ENCODE measurements around the gene IQCE.

Gene IQCE

DNA sequence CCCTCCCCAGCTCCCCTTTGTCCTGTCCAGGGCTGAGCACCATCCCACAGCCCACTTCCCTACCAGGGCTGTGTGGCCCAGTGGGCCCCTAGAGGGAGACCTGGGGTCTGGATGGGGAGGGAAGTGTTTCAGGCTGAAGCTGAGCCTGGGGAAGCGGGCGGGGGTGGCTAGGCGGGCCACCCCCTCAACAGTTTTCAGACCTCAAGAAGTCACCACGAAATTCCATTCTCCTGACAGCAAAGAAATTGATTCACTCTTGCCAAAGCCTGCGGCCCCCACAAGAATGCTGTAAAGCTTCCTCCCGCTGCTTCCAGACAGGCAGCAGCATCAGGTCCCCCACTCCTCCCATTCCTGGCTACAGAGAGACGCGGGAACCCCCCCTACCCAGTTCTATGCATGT is 41.8 kb upstream of the IQCE start:
- TF ChIP-seq ZNF274 (IDR thresholded peaks at IDR 0.05; ENCODE audit: low read depth, low read length): no peak
- no peak overlapping the region for H3K4me3 ChIP-seq (ENCODE audit: low read length)

DNA sequence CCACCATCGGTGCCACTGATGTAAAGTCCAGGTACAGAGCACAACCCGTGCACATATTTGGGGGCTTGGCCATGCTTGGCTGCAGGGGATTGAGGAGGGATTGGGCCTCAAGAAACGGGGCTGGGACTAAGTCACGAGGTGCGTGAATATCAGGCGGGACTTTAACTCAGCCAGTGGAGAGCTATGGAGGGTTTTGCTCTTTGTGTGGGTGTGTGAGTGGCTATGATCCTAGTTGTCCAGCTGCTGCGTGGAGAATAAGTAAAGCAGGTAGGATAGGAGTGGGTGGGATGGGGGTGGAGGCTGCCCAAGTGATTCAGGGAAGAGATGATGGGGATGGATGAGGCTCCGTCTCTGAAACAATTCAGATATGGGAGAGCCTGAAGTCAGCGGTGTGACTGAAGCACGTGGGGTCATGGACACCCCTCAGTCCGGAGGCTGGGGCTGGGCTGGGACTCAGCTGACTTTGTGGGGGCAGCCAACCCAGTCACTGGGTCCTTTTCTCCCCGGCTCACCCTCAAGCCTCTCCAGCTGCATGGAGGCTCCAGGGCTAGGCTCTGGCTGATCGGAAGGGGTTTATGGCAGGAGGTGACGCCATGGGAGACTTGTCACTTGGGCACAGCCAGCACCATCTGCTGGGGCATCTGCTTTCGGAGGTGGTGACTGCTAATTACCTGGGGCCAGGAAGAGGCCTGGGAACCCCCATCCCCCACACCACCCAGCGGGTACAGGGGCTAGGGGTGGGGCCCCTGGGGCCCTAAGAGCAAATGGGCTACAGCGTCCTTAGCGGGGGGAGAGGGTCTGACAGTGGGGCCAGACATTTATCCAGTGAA is 40.9 kb upstream of the IQCE start:
- no peak for TF ChIP-seq ZNF274 (IDR thresholded peaks at IDR 0.05; ENCODE audit: low read depth, low read length)
- no peak overlapping the region for H3K4me3 ChIP-seq (ENCODE audit: low read length)

DNA sequence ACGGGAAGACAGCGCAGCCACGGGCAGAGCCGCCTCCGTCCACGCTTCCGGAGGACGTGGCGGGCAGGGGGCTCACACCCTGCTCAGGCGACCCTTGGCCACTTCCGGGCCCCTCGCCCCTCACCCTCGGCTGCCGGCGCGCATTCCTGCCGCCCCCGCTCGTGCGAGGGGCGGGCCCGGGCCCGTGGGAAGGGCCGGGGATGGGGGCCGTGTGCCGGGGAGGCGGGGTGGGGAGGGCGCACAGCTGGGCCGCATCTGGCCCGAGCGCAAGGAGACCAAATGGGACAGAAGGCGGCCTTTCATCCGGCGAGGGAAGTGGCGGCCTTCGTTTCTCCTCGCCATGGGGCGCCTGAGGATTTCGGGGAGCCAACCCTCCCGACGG is 40.1 kb upstream of the IQCE start:
- no peak overlapping the region; the same call in 1 of the 2 replicates for H3K4me3 ChIP-seq (ENCODE audit: low read length)
- no peak for TF ChIP-seq ZNF274 (IDR thresholded peaks at IDR 0.05; ENCODE audit: low read depth, low read length)

DNA sequence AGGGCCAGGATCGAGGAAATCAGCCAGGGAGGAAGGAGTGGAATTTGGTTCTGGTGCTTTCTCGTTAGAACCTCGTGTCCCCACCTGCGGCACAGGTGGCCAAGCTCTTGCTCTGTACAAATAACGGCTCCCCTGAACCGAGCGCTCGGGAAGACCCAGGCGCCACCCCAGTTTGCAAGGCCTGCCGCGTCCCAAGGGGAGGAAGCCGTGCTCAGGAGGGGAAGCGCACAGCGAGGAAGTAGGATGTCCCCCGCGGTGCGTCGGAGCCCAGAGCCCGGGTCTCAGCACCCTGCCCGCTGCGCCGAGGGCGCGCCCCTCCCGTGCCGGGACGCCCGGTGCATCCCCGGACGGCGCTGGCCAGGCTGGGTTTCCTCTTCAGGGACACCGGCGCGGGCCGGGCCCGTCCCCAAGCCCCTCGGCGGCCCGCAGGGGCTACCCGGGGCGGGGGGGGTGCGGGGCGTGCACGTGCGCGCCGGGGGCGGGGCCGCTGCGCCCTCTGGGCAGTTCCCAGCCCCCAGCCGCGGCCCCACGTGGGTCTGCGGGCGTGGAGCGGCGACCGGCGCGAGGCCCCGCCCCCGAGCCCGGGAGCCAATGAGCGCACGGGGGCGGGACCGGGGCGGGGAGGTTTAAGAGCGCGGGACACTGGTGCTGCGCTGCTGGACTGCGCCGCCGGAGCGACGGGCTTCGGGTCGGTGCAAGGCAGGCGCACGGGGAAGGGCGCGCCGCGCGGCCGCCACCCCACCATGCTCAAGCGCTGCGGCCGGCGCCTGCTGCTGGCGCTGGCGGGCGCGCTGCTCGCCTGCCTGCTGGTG is 39.5 kb upstream of the IQCE start, which contains the start of gene LFNG:
Gene LFNG, plus strand, starts transcription at position 656 of the 812 bp plus-strand sequence. Its CDS starts 88 bp downstream, at position 744.
- no peak for TF ChIP-seq ZNF274 (IDR thresholded peaks at IDR 0.05; ENCODE audit: low read depth, low read length)

DNA sequence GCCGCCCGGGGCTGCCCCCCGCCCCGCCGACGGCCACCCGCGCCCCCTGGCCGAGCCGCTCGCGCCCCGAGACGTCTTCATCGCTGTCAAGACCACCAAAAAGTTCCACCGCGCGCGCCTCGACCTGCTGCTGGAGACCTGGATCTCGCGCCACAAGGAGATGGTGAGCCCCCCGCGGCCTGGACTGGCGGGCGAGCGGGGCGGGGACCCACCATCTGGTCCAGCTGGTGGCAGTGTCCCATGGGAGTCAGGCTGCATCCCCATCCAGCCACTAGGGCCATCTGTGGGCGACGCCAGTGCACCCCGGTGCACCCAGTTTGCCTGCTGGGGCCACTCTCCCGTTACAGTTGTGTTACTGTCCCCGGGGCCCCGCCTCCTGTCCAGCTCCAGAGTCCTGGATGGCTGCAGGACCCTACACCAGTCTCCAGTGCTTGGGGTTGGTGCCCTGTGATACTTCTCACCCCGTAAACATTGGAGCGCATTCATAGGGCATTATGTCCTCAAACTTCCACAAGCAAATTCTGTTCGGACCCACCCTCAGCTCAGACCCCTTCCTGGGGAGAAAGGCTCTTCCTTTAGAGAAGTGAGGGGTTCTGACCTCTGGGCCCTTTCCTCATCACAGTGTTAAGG is 38.5 kb upstream of the IQCE start:
- H3K4me3 ChIP-seq (ENCODE audit: low read length): peak overlapping the region; percentile 15; the same call in 1 of the 2 replicates
- TF ChIP-seq ZNF274 (IDR thresholded peaks at IDR 0.05; ENCODE audit: low read depth, low read length): no peak

More for the DNA sequence above, 39.5 kb upstream of the IQCE start, which contains the start of gene LFNG:
- H3K4me3 ChIP-seq (ENCODE audit: low read length): peak within 1 kb of the TSS; percentile 53; the same call in 1 of the 2 replicates

DNA sequence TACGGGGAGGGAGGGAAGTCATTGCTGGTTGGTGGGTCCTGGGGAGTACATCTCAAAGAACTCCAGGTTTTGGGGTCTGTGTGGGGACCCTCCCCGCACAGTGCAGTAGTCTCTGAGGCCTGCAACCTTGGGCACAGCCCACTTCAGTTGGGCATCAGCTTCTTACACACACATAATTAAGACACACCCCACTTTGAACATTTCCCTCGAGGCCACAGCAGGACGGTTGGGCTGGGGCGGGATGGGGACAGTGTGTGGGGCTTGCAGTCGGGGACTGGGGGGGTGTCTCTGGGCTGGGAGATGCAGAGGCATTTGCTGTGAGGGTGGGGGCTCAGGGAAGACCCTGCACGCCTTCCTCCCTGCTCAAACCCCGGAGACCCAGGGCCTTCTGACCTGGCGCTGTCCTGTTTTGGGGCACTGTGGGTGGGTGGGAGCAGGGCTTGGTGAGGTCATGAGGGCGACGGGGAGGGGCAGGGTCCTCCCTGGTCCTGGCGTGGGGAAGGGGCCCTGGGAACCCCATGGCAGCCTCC is 38.0 kb upstream of the IQCE start:
- no peak overlapping the region; the same call in 1 of the 2 replicates for H3K4me3 ChIP-seq (ENCODE audit: low read length)
- TF ChIP-seq ZNF274 (IDR thresholded peaks at IDR 0.05; ENCODE audit: low read depth, low read length): no peak

DNA sequence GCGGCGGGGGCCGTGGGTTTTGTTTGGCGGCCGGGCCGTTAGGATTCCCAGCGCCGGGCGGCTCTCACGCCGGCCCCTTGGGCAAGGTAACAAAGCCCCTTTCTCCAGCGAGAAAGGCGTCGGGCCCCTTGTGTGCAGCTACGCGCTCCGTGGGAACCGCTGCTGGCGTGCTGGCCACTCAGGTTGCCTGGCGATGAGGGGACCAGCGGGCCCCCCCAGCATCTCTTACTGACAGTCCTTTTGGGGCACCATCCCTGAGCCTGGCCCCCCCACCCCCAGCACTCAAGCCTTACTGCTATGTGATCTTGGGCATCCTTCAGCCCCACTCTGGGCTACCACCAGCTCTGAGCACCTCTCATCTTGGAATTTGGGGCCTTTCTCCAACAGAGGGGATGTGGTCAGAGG is 37.4 kb upstream of the IQCE start:
- no peak for TF ChIP-seq ZNF274 (IDR thresholded peaks at IDR 0.05; ENCODE audit: low read depth, low read length)
- H3K4me3 ChIP-seq (ENCODE audit: low read length): no peak overlapping the region

DNA sequence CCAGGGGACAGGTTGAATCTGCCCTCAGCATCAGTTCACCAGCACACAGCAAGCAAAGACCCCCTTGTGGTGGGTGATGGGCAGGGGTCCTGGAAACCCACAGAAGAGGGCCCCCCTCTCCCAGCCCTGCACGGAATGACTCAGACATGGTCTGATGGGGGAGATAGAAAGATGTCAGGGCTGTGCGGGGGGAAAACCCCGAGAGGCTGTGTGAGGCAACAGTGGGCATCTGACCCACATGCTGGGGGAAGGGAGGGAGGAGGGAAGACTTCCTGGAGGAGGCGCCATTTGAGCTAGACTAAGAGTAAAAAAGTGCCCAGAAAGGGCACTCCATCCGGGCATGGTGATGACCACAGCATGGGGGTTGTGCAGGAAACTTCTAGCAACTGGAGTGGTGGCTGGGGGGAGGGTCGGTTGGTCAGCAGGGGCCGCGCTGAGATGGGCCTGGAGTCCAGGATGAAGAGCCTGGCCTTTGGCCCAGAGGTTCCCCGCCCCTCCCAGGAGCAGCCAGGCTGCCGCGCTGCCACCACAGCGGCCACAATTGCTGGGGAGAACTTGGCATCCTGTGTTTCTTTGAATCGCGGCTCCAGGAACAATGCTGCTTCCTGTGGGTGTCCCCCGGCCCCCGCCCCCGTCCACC is 36.7 kb upstream of the IQCE start:
- TF ChIP-seq ZNF274 (IDR thresholded peaks at IDR 0.05; ENCODE audit: low read depth, low read length): no peak
- no peak overlapping the region for H3K4me3 ChIP-seq (ENCODE audit: low read length)

DNA sequence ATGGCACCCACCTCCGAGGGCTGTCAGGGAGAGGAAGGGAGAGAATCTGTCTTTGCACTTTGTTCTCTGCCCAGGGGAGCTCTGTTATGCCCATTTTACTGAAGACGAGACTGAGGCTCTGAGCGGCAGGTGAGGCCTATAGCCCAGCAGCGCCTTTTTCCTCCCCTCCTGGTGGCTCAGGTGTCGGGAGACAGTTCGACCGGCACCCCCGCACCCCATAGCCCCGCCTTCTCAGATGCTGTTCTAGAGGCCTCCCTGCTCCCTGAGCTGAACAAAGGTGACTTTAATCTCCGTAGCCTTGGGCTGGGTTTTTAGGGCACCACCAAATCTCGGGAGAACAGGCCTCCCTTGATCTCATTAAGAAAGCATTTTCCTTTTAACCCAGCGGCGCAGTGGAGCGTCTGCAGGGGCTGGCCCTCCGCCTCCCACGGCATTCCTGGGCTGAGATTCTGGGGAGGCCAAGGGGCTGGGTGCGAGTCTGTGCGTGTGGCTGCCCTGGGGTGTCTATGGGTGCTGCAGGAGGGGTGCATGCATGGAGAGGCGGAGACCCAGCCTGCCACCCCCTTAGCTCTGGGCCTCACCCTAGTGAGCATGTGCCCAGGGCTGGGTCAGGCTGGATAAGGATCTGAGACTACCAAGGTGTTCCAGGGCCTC is 35.9 kb upstream of the IQCE start:
- TF ChIP-seq ZNF274 (IDR thresholded peaks at IDR 0.05; ENCODE audit: low read depth, low read length): no peak
- no peak overlapping the region for H3K4me3 ChIP-seq (ENCODE audit: low read length)

DNA sequence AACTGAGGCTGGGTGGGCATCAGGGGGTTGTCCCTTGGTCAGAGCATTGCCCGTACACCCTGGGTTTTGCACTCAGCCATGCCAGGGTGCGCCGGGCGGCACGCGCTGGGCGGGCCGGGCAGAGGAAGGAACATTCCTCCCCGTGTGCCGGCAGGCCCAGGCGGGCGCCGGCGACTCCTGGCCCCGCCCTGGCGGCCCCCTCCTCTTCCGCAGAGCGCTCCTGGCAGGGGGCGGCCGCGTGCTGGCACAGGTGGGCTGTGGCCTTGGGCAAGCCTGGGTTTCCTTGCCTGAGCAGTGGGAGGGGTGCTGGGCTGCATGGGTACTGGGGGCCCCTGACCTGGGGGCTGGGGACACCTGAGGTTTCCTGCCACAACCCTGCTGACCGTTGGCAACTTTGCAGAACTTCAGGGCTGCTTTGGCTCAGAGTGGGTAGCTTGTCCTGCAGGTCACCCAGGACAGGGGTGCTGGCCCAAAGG is 35.3 kb upstream of the IQCE start:
- no peak for TF ChIP-seq ZNF274 (IDR thresholded peaks at IDR 0.05; ENCODE audit: low read depth, low read length)
- H3K4me3 ChIP-seq (ENCODE audit: low read length): no peak overlapping the region

DNA sequence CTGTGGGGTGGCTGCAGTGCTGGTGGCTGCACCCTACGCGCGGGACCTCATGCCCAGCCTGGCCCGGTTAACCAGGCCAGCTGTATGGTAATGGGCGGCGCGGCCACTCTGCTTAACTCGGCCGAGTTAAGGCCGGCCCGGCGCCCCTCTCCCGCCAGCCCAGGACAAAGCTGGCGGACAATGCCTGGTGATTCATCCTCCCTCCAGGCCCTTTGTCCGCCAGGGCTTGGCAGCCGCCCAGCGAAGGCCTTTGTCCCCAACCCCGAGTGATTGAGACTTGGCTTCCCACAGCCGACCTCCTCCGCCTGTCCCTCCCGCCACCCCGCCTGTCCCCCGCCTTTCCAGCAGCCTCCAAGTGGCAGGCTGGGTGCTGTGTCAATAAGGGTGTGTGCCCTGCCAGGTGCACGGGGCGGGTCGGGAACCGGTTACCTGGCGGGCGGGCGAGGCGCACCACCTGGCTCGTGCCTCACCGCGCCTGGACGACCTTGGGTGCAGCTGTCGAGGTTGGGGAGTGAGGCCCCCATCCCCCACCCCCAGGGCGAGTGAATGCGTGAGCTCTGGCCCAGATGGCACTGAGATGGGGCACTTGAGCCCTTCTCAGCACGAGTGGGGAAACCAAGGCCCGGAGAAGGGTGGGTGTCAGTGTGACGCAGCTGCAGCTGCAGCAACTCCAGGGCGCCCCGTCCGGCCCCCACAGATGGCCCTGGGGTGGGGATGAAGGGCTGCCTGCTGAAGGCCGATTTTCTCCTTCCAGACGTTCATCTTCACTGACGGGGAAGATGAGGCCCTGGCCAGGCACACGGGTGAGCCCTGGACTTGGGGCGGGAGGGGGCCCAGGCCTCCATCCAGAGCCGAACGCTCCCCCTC is 34.6 kb upstream of the IQCE start:
- no peak for TF ChIP-seq ZNF274 (IDR thresholded peaks at IDR 0.05; ENCODE audit: low read depth, low read length)
- no peak overlapping the region for H3K4me3 ChIP-seq (ENCODE audit: low read length)

Measured in GM08714 (cell line).